Fibroblast of lung (primary cell): ENCODE measurements around the gene NPAT. TPM values are rescaled to one million over a fixed set of nuclear protein-coding genes. Genes with fewer than 3 reads are reported as not detected.
A peak's percentile ranks its signal among the peaks of the same experiment; 100 is the strongest.

ENCODE experiments used
- DNase-seq, 2 donors: peaks; one replicate each; pipeline versions ENCODE4 v3.0.0 to v3.0.0-alpha.2; 2010; ENCODE audit warnings: low read depth in 2 of 2
- H2AFZ ChIP-seq: 2 replicates; pipeline ENCODE4 v1.5.1; 2012; ENCODE audit warnings: low read length, control low read depth, inconsistent platforms
- H3K27ac ChIP-seq: 2 replicates; pipeline ENCODE4 v1.5.1; 2011; ENCODE audit warnings: low read length, control low read depth; ENCODE audit not compliant: insufficient read depth
- H3K27me3 ChIP-seq: 2 replicates; pipeline ENCODE4 v1.5.1; 2011; ENCODE audit warnings: mild to moderate bottlenecking, low read length; ENCODE audit not compliant: control insufficient read depth, insufficient read depth
- H3K36me3 ChIP-seq: 2 replicates; pipeline ENCODE4 v1.5.1; 2011; ENCODE audit warnings: low read length; ENCODE audit not compliant: control insufficient read depth, insufficient read depth
- H3K4me1 ChIP-seq: 2 replicates; pipeline ENCODE4 v1.5.1; 2011; ENCODE audit warnings: low read length; ENCODE audit not compliant: control insufficient read depth, insufficient read depth; ENCODE audit errors: extremely low read depth
- H3K4me2 ChIP-seq: 2 replicates; pipeline ENCODE4 v1.5.1; 2011; ENCODE audit warnings: low read length, control low read depth; ENCODE audit not compliant: insufficient read depth; ENCODE audit errors: extremely low read depth
- H3K4me3 ChIP-seq, 4 experiments: fragments of 200-600 bp in 1 of 4; sonication (generic) in 1 of 4; replicated peaks in 1 of 4; 2 replicates each; pipeline ENCODE4 v1.5.1; 2011 to 2016; ENCODE audit warnings: low read length in 4 of 4, low read depth in 3 of 4, mild to moderate bottlenecking in 3 of 4, control low read depth in 2 of 4, inconsistent platforms in 1 of 4, mixed read lengths in 1 of 4; ENCODE audit not compliant: insufficient read depth in 1 of 4; ENCODE audit errors: control extremely low read depth in 1 of 4
- H3K79me2 ChIP-seq: 2 replicates; pipeline ENCODE4 v1.5.1; 2012; ENCODE audit warnings: mild to moderate bottlenecking, low read length, inconsistent platforms; ENCODE audit not compliant: control insufficient read depth, insufficient read depth
- H3K9ac ChIP-seq: 2 replicates; pipeline ENCODE4 v1.5.1; 2011; ENCODE audit warnings: mild to moderate bottlenecking, low read length, control low read depth; ENCODE audit not compliant: insufficient read depth
- H3K9me3 ChIP-seq: 2 replicates; pipeline ENCODE4 v1.5.1; 2012; ENCODE audit warnings: low read depth, low read length; ENCODE audit not compliant: control insufficient read depth, insufficient read depth
- H4K20me1 ChIP-seq: 2 replicates; pipeline ENCODE4 v1.5.1; 2011; ENCODE audit warnings: low read length; ENCODE audit not compliant: control insufficient read depth, insufficient read depth; ENCODE audit errors: extremely low read depth
- EZH2 ChIP-seq: IDR thresholded peaks from 2 replicates; pipeline ENCODE4 v1.5.1; 2012; ENCODE audit warnings: low read length, control low read depth, mild to moderate bottlenecking; ENCODE audit errors: missing control alignments
- polyA plus RNA-seq, 2 donors: library from polyadenylated mRNA; depleted of rRNA in 1 of 2; stranded (reverse) in 1 of 2; unstranded in 1 of 2; fragments of >200 nt; gene quantifications; 2 replicates each; pipeline ENCODE4 v1.2.1, GENCODE V29; 2011 to 2012; ENCODE audit warnings: missing spikeins in 1 of 2
- total RNA-seq: library from RNA; depleted of rRNA; stranded (reverse); fragments of >200 nt; gene quantifications from 2 replicates; pipeline ENCODE4 v1.2.1, GENCODE V29; 2014
- TF ChIP-seq, protein P1 (sequence below), 2 donors: IDR thresholded peaks in 1 of 2; conservative IDR thresholded peaks in 1 of 2; 1 replicate in 1 of 2; 2 replicates in 1 of 2; pipeline ENCODE4 v1.5.1; 2011 to 2012; ENCODE audit warnings: low read length in 2 of 2, control low read depth in 1 of 2, inconsistent platforms in 1 of 2, low read depth in 1 of 2, mild to moderate bottlenecking in 1 of 2

NPAT gene
- total and polyA plus RNA-seq, 2 donors (not counting 1 experiment from before 2014, with no cell fraction given) = 10.9 to 12.7 TPM

GRCh38 chr11:108218455-108218854, 4.0 kb downstream of the NPAT start:
- H3K27ac ChIP-seq = no peak overlapping the region
- H4K20me1 ChIP-seq = no peaks in the 10 kb centered on the region
- peaks cover 68% of the 10 kb centered on the region for H3K79me2 ChIP-seq

GRCh38 chr11:108216988-108217387, 5.5 kb downstream of the NPAT start:
- Histone ChIP-seq H4K20me1 (no peaks in the 10 kb centered on the region), H3K4me2 (no peak overlapping the region), H3K4me3 (no peak overlapping the region), H2AFZ (no peak overlapping the region), H3K36me3 (no peaks in the 10 kb centered on the region), H3K27me3 (no peaks in the 10 kb centered on the region), H3K9me3 (no peaks in the 10 kb centered on the region), H3K27ac (no peak overlapping the region), H3K9ac (no peak overlapping the region), H3K4me1 (peaks cover 2% of the 10 kb centered on the region), H3K79me2 (peaks cover 66% of the 10 kb centered on the region)
- no peak for DNase-seq
- TF ChIP-seq, protein P1, sequence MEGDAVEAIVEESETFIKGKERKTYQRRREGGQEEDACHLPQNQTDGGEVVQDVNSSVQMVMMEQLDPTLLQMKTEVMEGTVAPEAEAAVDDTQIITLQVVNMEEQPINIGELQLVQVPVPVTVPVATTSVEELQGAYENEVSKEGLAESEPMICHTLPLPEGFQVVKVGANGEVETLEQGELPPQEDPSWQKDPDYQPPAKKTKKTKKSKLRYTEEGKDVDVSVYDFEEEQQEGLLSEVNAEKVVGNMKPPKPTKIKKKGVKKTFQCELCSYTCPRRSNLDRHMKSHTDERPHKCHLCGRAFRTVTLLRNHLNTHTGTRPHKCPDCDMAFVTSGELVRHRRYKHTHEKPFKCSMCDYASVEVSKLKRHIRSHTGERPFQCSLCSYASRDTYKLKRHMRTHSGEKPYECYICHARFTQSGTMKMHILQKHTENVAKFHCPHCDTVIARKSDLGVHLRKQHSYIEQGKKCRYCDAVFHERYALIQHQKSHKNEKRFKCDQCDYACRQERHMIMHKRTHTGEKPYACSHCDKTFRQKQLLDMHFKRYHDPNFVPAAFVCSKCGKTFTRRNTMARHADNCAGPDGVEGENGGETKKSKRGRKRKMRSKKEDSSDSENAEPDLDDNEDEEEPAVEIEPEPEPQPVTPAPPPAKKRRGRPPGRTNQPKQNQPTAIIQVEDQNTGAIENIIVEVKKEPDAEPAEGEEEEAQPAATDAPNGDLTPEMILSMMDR (conservative IDR thresholded peaks at IDR 0.05 in 1 of 2, IDR thresholded peaks at IDR 0.05 in 1 of 2; ENCODE audit: low read depth in 1 of 2, low read length in 2 of 2) = no peak
- no peak for TF ChIP-seq EZH2

More at GRCh38 chr11:108218455-108218854, 4.0 kb downstream of the NPAT start:
- Histone ChIP-seq H3K9ac (no peak overlapping the region), H2AFZ (no peak overlapping the region), H3K27me3 (no peaks in the 10 kb centered on the region), H3K9me3 (no peaks in the 10 kb centered on the region), H3K4me1 (peaks cover 2% of the 10 kb centered on the region), H3K4me3 (no peak overlapping the region), H3K36me3 (no peaks in the 10 kb centered on the region), H3K4me2 (no peak overlapping the region)
- TF ChIP-seq EZH2 = no peak
- TF ChIP-seq, protein P1 (conservative IDR thresholded peaks at IDR 0.05 in 1 of 2, IDR thresholded peaks at IDR 0.05 in 1 of 2; ENCODE audit: low read depth in 1 of 2, low read length in 2 of 2) = no peak
- peak in 1 of 2 donors; percentile 19 for DNase-seq

- Histone ChIP-seq H3K4me2 (no peak overlapping the region), H3K36me3 (no peaks in the 10 kb centered on the region), H3K27me3 (no peaks in the 10 kb centered on the region), H4K20me1 (no peaks in the 10 kb centered on the region), H3K79me2 (peaks cover 35% of the 10 kb centered on the region), H3K9ac (no peak overlapping the region), H2AFZ (no peak overlapping the region), H3K4me3 (no peak overlapping the region), H3K4me1 (no peaks in the 10 kb centered on the region), H3K9me3 (no peaks in the 10 kb centered on the region), H3K27ac (no peak overlapping the region)
- no peak for DNase-seq
- TF ChIP-seq, protein P1 (conservative IDR thresholded peaks at IDR 0.05 in 1 of 2, IDR thresholded peaks at IDR 0.05 in 1 of 2; ENCODE audit: low read depth in 1 of 2, low read length in 2 of 2) = no peak
- no peak for TF ChIP-seq EZH2
Measured at GRCh38 chr11:108213784-108214183, 8.7 kb downstream of the NPAT start.
